GM12878 (cell line): Measurements from ENCODE around the gene HINT2. TPM values are rescaled to one million over a fixed set of nuclear protein-coding genes. Genes with fewer than 3 reads are reported as not detected.
A peak's percentile ranks its signal among the peaks of the same experiment; 100 is the strongest.

Experiments
- ATAC-seq: fragments of 200-7000 bp; cut with Tn5 transposase; 3 replicates; pipeline ENCODE4 v1.9.1; 2020; ENCODE audit warnings: mild to moderate bottlenecking, moderate library complexity
- BruUV-seq: library from RNA; stranded (reverse); fragments of 400-500 nt; replicated peaks from 2 replicates; lab custom pipeline; 2021; lab: Mats Ljungman, UMichigan
- CTCF ChIA-PET: fragments of 300-600 bp; sonication (Branson Sonifier 250); formaldehyde crosslinking; extraction: SDS; loops from one replicate; lab custom pipeline; 2021; ENCODE audit warnings: inconsistent platforms; lab: Yijun Ruan, JAX
- POLR2A ChIA-PET: fragments of 350-600 bp; formaldehyde crosslinking; extraction: SDS; loops from one replicate; lab custom pipeline; 2021; ENCODE audit warnings: inconsistent platforms; lab: Charles Lee
- RAD21 ChIA-PET: fragments of 300-600 bp; sonication (Branson Sonifier 250); formaldehyde crosslinking; loops from one replicate; lab custom pipeline; 2023; ENCODE audit warnings: antibody characterized with exemption; ENCODE audit not compliant: unreplicated experiment; lab: Charles Lee
- SMC1A ChIA-PET: fragments of 300-600 bp; sonication (Branson Sonifier 250); formaldehyde crosslinking; loops from one replicate; lab custom pipeline; 2023; ENCODE audit not compliant: unreplicated experiment, uncharacterized antibody; lab: Charles Lee
- DNase-seq: peaks from one replicate; pipeline ENCODE4 v3.0.0-alpha.2; 2011; ENCODE audit warnings: low read depth, low spot score
- FAIRE-seq: peaks from 3 replicates; lab custom pipeline; 2011; peaks lifted over from hg19 to GRCh38; lab: Jason Lieb, UNC
- H2AFZ ChIP-seq: 2 replicates; pipeline ENCODE4 v1.6.0; 2011; ENCODE audit warnings: low read depth, low read length, control low read depth; ENCODE audit not compliant: control insufficient read depth
- H3K27ac ChIP-seq: 2 replicates; pipeline ENCODE4 v1.5.1; 2011; ENCODE audit warnings: control low read depth; ENCODE audit not compliant: control insufficient read depth, insufficient read depth
- H3K27me3 ChIP-seq, 2 experiments: replicated peaks in 1 of 2; 2 replicates each; pipeline versions ENCODE4 v1.6.0 to v1.6.1; 2011; ENCODE audit warnings: low read length in 1 of 2; ENCODE audit not compliant: control insufficient read depth in 2 of 2, insufficient read depth in 2 of 2
- H3K36me3 ChIP-seq, 2 experiments: 2 replicates each; pipeline ENCODE4 v1.5.1; 2011; ENCODE audit warnings: low read length in 1 of 2; ENCODE audit not compliant: control insufficient read depth in 2 of 2, insufficient read depth in 2 of 2
- H3K4me1 ChIP-seq: 2 replicates; pipeline ENCODE4 v1.6.1; 2011; ENCODE audit warnings: mild to moderate bottlenecking, low read length, moderate library complexity, mixed read lengths; ENCODE audit not compliant: control insufficient read depth, insufficient read depth
- H3K4me2 ChIP-seq: 2 replicates; pipeline ENCODE4 v1.6.0; 2011; ENCODE audit warnings: control low read depth; ENCODE audit not compliant: control insufficient read depth, insufficient read depth
- H3K4me3 ChIP-seq: fragments of 200-600 bp; sonication (generic); 2 replicates; pipeline ENCODE4 v1.5.1; 2016
- H3K79me2 ChIP-seq: 2 replicates; pipeline ENCODE4 v1.6.0; 2011; ENCODE audit warnings: low read length; ENCODE audit not compliant: control insufficient read depth, insufficient read depth
- H3K9ac ChIP-seq: 2 replicates; pipeline ENCODE4 v1.8.0; 2011; ENCODE audit warnings: low read length, control low read depth, mixed read lengths; ENCODE audit not compliant: control insufficient read depth, insufficient read depth
- H3K9me3 ChIP-seq: replicated peaks from 3 replicates; pipeline ENCODE4 v1.5.1; 2011; ENCODE audit warnings: mild to moderate bottlenecking, low read length; ENCODE audit not compliant: control insufficient read depth, insufficient read depth
- H4K20me1 ChIP-seq: 2 replicates; pipeline ENCODE4 v1.6.0; 2011; ENCODE audit not compliant: control insufficient read depth, insufficient read depth
- BMI1 ChIP-seq: fragments of 450-650 bp; IDR thresholded peaks from 2 replicates; pipeline ENCODE4 v1.6.1; 2016; ENCODE audit warnings: mild to moderate bottlenecking, moderate library complexity, borderline replicate concordance
- E4F1 ChIP-seq: fragments of 450-650 bp; IDR thresholded peaks from 2 replicates; pipeline ENCODE4 v1.6.1; 2018; ENCODE audit warnings: borderline replicate concordance, mild to moderate bottlenecking; ENCODE audit not compliant: partially characterized antibody
- EGR1 ChIP-seq, 2 experiments: IDR thresholded peaks; 1 replicate in 1 of 2; 2 replicates in 1 of 2; pipeline ENCODE4 v1.6.1; 2011 to 2012; ENCODE audit warnings: low read depth in 2 of 2, low read length in 2 of 2, borderline replicate concordance in 1 of 2, mild to moderate bottlenecking in 1 of 2, moderate library complexity in 1 of 2
- ETV6 ChIP-seq, 2 experiments: fragments of 450-650 bp in 1 of 2; IDR thresholded peaks in 1 of 2; conservative IDR thresholded peaks in 1 of 2; 2 replicates each; pipeline ENCODE4 v1.6.1; 2014; ENCODE audit warnings: antibody characterized with exemption in 1 of 2, borderline replicate concordance in 1 of 2, low read depth in 1 of 2, mild to moderate bottlenecking in 1 of 2, moderate library complexity in 1 of 2
- GABPA ChIP-seq: IDR thresholded peaks from 2 replicates; pipeline ENCODE4 v1.6.1; 2014; ENCODE audit warnings: antibody characterized with exemption, low read depth, mild to moderate bottlenecking, inconsistent platforms
- IRF4 ChIP-seq: IDR thresholded peaks from 2 replicates; pipeline ENCODE4 v1.6.1; 2011; ENCODE audit warnings: low read depth, low read length
- MEF2B ChIP-seq: fragments of 450-650 bp; IDR thresholded peaks from 2 replicates; pipeline ENCODE4 v1.6.1; 2018; ENCODE audit warnings: mild to moderate bottlenecking, moderate library complexity; ENCODE audit not compliant: partially characterized antibody, poor library complexity, severe bottlenecking
- MTA2 ChIP-seq: fragments of 450-650 bp; IDR thresholded peaks from 2 replicates; pipeline ENCODE4 v1.6.1; 2016; ENCODE audit warnings: low read depth, mild to moderate bottlenecking, moderate library complexity
- NKRF ChIP-seq: fragments of 450-650 bp; conservative IDR thresholded peaks from 2 replicates; pipeline ENCODE4 v1.6.1; 2017; ENCODE audit warnings: mild to moderate bottlenecking, moderate library complexity
- SIX5 ChIP-seq: IDR thresholded peaks from 2 replicates; pipeline ENCODE4 v1.6.1; 2011; ENCODE audit warnings: mild to moderate bottlenecking, low read depth, low read length, moderate library complexity; ENCODE audit not compliant: severe bottlenecking
- WGBS: methylation state at CpG from one replicate; pipeline ENCODE4 v1.1.6; 2016; ENCODE audit warnings: low lambda C conversion rate; ENCODE audit not compliant: insufficient replicate concordance, insufficient coverage; ENCODE audit errors: missing lambda C conversion rate; 5-methylcytosine and 5-hydroxymethylcytosine counted together
- in situ Hi-C: fragments of 300-500 bp; cut with MboI; formaldehyde crosslinking; loops from 9 replicates; pipeline ENCODE4 v1.14.3; 2018; ENCODE audit warnings: mixed read lengths
- intact Hi-C: fragments of 100-400 bp; cut with micrococcal nuclease; formaldehyde crosslinking; loops from one replicate; pipeline ENCODE4 v1.14.2; 2022; ENCODE audit not compliant: unreplicated experiment
- polyA plus RNA-seq, 11 experiments: library from polyadenylated mRNA; depleted of rRNA in 4 of 11; unstranded in 6 of 11; stranded (reverse) in 5 of 11; fragments of >200 nt; fragmentation: Nextera tagmentation in 4 of 11; fragmentation: Illumina TruSeq in 1 of 11; extraction: Ambion mirVana in 4 of 11; extraction: Trizol in 1 of 11; gene quantifications; 1 replicate in 1 of 11; 2 replicates in 10 of 11; pipeline versions ENCODE4 v1.2.1 to v1.2.3, GENCODE V29; 2011 to 2016; ENCODE audit warnings: inconsistent platforms in 2 of 11, missing spikeins in 2 of 11, low read depth in 1 of 11
- total RNA-seq, 4 experiments: library from RNA; depleted of rRNA in 3 of 4; stranded (reverse); fragments of >200 nt in 3 of 4; fragmentation: Illumina TruSeq in 1 of 4; extraction: Trizol in 1 of 4; gene quantifications; 2 replicates each; pipeline versions ENCODE4 v1.2.1 to v1.2.3, GENCODE V29; 2013 to 2021
- TF ChIP-seq, protein P1 (sequence below): fragments of 450-650 bp; IDR thresholded peaks from 2 replicates; pipeline ENCODE4 v1.6.1; 2017; ENCODE audit warnings: mild to moderate bottlenecking, moderate library complexity

The HINT2 gene
- total and polyA plus RNA-seq, 10 of the 15 experiments (the other 5 are each of a cell fraction or from before 2014, with no cell fraction given) = 12.1 to 144 (median 51.7) TPM

- TF ChIP-seq, protein P1, sequence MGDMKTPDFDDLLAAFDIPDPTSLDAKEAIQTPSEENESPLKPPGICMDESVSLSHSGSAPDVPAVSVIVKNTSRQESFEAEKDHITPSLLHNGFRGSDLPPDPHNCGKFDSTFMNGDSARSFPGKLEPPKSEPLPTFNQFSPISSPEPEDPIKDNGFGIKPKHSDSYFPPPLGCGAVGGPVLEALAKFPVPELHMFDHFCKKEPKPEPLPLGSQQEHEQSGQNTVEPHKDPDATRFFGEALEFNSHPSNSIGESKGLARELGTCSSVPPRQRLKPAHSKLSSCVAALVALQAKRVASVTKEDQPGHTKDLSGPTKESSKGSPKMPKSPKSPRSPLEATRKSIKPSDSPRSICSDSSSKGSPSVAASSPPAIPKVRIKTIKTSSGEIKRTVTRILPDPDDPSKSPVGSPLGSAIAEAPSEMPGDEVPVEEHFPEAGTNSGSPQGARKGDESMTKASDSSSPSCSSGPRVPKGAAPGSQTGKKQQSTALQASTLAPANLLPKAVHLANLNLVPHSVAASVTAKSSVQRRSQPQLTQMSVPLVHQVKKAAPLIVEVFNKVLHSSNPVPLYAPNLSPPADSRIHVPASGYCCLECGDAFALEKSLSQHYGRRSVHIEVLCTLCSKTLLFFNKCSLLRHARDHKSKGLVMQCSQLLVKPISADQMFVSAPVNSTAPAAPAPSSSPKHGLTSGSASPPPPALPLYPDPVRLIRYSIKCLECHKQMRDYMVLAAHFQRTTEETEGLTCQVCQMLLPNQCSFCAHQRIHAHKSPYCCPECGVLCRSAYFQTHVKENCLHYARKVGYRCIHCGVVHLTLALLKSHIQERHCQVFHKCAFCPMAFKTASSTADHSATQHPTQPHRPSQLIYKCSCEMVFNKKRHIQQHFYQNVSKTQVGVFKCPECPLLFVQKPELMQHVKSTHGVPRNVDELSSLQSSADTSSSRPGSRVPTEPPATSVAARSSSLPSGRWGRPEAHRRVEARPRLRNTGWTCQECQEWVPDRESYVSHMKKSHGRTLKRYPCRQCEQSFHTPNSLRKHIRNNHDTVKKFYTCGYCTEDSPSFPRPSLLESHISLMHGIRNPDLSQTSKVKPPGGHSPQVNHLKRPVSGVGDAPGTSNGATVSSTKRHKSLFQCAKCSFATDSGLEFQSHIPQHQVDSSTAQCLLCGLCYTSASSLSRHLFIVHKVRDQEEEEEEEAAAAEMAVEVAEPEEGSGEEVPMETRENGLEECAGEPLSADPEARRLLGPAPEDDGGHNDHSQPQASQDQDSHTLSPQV = no peak
- TF ChIP-seq MEF2B = peak; percentile 45
- TF ChIP-seq BMI1 = peak; percentile 90
Observed at GRCh38 chr9:35828716-35829083, 13.9 kb upstream of the HINT2 start, which contains the start of gene FAM221B (continued).

GRCh38 chr9:35827486-35827885 lies 12.6 kb upstream of the HINT2 start:
- 61% methylated on average over 3 of the region's 3 CpGs for whole genome bisulfite sequencing
- no peaks in the 10 kb centered on the region for H3K36me3 ChIP-seq
- intact Hi-C loops (loop anchor here (10.0 kb wide), 1 partner anchor 173 kb away; the partner anchor contains the start of genes CCDC107, RMRP and SIT1), in situ Hi-C loops (loop anchor here (5.0 kb wide), 1 partner anchor 50 kb away; no protein-coding TSS in a partner anchor)
- peaks cover 3% of the 10 kb centered on the region for H3K4me1 ChIP-seq
- no peaks in the 10 kb centered on the region for H3K27me3 ChIP-seq
- no peaks in the 10 kb centered on the region; the same call in 1 of the 2 replicates for H3K79me2 ChIP-seq
- H4K20me1 ChIP-seq = no peaks in the 10 kb centered on the region
- RAD21 ChIA-PET = interaction anchor here (4.3 kb wide), 1 partner anchor 52 kb away, joined by 138 read pairs; no protein-coding TSS in a partner anchor
- FAIRE-seq = no peak
- BruUV-seq = no TSS peak
- no peaks in the 10 kb centered on the region for H3K9me3 ChIP-seq
- no peak overlapping the region for H3K4me2 ChIP-seq
- no peak overlapping the region for H2AFZ ChIP-seq
- no peak for DNase-seq
- H3K9ac ChIP-seq = no peak overlapping the region
- SMC1A ChIA-PET = interaction anchor here (0.6 to 5.0 kb wide), 5 partner anchors 15 to 132 kb away, joined by 3 to 117 read pairs (median 26); partner anchors contain the start of genes HINT2 and SPAG8
- POLR2A ChIA-PET = interaction anchor here (0.7 kb wide), 1 partner anchor 69 kb away, joined by 5 read pairs; no protein-coding TSS in a partner anchor
- CTCF ChIA-PET = interaction anchor here (0.5 to 6.7 kb wide), 14 partner anchors 8 to 118 kb away, joined by 3 to 292 read pairs (median 14); partner anchors contain the start of genes HINT2 and SPAG8
- H3K4me3 ChIP-seq = no peak overlapping the region
- no peak overlapping the region for H3K27ac ChIP-seq
- ATAC-seq = no peak
- TF ChIP-seq IRF4 = no peak
- TF ChIP-seq SIX5 = no peak
- no peak for TF ChIP-seq ETV6 (conservative IDR thresholded peaks at IDR 0.05 in 1 of 2, IDR thresholded peaks at IDR 0.05 in 1 of 2; ENCODE audit: borderline replicate concordance in 1 of 2, low read depth in 1 of 2)
- no peak for TF ChIP-seq NKRF
- no peak for TF ChIP-seq E4F1
- TF ChIP-seq GABPA = no peak
- TF ChIP-seq MTA2 = no peak
- TF ChIP-seq EGR1 (IDR thresholded peaks at IDR 0.05; ENCODE audit: borderline replicate concordance in 1 of 2, low read depth in 2 of 2, low read length in 2 of 2) = no peak
